GM23338 (cell line): ENCODE measurements around the gene CPLX1. TPM values are rescaled to one million over a fixed set of nuclear protein-coding genes. Genes with fewer than 3 reads are reported as not detected.

Experiments used
- ATAC-seq: fragments of 200-7000 bp; cut with Tn5 transposase; 3 replicates; pipeline ENCODE4 v1.9.1; 2020
- DNase-seq: peaks from one replicate; pipeline ENCODE4 v3.0.0-alpha.2; 2015; ENCODE audit warnings: low spot score
- H2AFZ ChIP-seq: fragments of 200-600 bp; sonication (generic); 2 replicates; pipeline ENCODE4 v1.8.0; 2016; ENCODE audit warnings: antibody characterized with exemption, mild to moderate bottlenecking, moderate library complexity
- H3F3A ChIP-seq: fragments of 200-600 bp; sonication (generic); replicated peaks from 2 replicates; pipeline ENCODE4 v1.8.0; 2017; ENCODE audit warnings: antibody characterized with exemption, mixed run types, low read depth
- H3K27ac ChIP-seq: fragments of 200-600 bp; sonication (generic); 2 replicates; pipeline ENCODE4 v1.6.1; 2016; ENCODE audit warnings: low read depth
- H3K27me3 ChIP-seq: fragments of 200-600 bp; sonication (generic); 2 replicates; pipeline ENCODE4 v1.8.0; 2016; ENCODE audit warnings: mild to moderate bottlenecking, mixed run types, moderate library complexity; ENCODE audit not compliant: insufficient read depth
- H3K36me3 ChIP-seq: fragments of 200-600 bp; sonication (generic); 2 replicates; pipeline ENCODE4 v1.8.0; 2016; ENCODE audit warnings: mild to moderate bottlenecking; ENCODE audit not compliant: insufficient read depth
- H3K4me1 ChIP-seq: fragments of 200-600 bp; sonication (generic); 2 replicates; pipeline ENCODE4 v1.8.0; 2016; ENCODE audit warnings: mild to moderate bottlenecking, moderate library complexity; ENCODE audit not compliant: insufficient read depth
- H3K4me2 ChIP-seq: fragments of 200-600 bp; sonication (generic); 2 replicates; pipeline ENCODE4 v1.7.1; 2017; ENCODE audit warnings: mixed run types
- H3K4me3 ChIP-seq: fragments of 200-600 bp; sonication (generic); 2 replicates; pipeline ENCODE4 v1.6.1; 2016; ENCODE audit warnings: mixed run types
- H3K79me2 ChIP-seq: fragments of 200-600 bp; sonication (generic); replicated peaks from 2 replicates; pipeline ENCODE4 v1.8.0; 2017; ENCODE audit warnings: mild to moderate bottlenecking; ENCODE audit not compliant: insufficient read depth
- H3K9me2 ChIP-seq: fragments of 200-600 bp; sonication (generic); 2 replicates; pipeline ENCODE4 v1.8.0; 2017; ENCODE audit not compliant: insufficient read depth
- H4K20me1 ChIP-seq: fragments of 200-600 bp; sonication (generic); replicated peaks from 2 replicates; pipeline ENCODE4 v1.8.0; 2017; ENCODE audit warnings: mild to moderate bottlenecking; ENCODE audit not compliant: insufficient read depth
- H3K27ac Mint-ChIP-seq: 2 replicates; pipeline ENCODE4 v1.8.0; 2020; ENCODE audit warnings: inconsistent platforms, mild to moderate bottlenecking, moderate library complexity, mixed read lengths
- H3K27me3 Mint-ChIP-seq: 3 replicates; pipeline ENCODE4 v1.8.0; 2022; ENCODE audit warnings: low read depth, mild to moderate bottlenecking, moderate library complexity, mixed read lengths, inconsistent platforms; ENCODE audit not compliant: insufficient read depth, poor library complexity
- H3K36me3 Mint-ChIP-seq: 3 replicates; pipeline ENCODE4 v1.8.0; 2021; ENCODE audit warnings: low read depth, mild to moderate bottlenecking, inconsistent platforms, moderate library complexity, mixed read lengths
- H3K4me1 Mint-ChIP-seq: 3 replicates; pipeline ENCODE4 v1.8.0; 2020; ENCODE audit warnings: mild to moderate bottlenecking, inconsistent platforms, mixed read lengths
- H3K4me3 Mint-ChIP-seq: 3 replicates; pipeline ENCODE4 v1.8.0; 2021; ENCODE audit warnings: moderate library complexity, mild to moderate bottlenecking, inconsistent platforms, mixed read lengths
- H3K9me3 Mint-ChIP-seq: 3 replicates; pipeline ENCODE4 v1.8.0; 2020; ENCODE audit warnings: moderate library complexity, mild to moderate bottlenecking, inconsistent platforms, mixed read lengths
- CREB1 ChIP-seq: fragments of 250-450 bp; sonication (Bioruptor Pico); IDR thresholded peaks from 2 replicates; pipeline ENCODE4 v1.5.0; 2020; ENCODE audit warnings: low read depth, mild to moderate bottlenecking, moderate library complexity
- EZH2 ChIP-seq: fragments of 200-600 bp; sonication (generic); IDR thresholded peaks from one replicate; pipeline ENCODE4 v1.8.0; 2017; ENCODE audit warnings: antibody characterized with exemption, mild to moderate bottlenecking, low read depth; ENCODE audit not compliant: unreplicated experiment
- NANOG ChIP-seq: IDR thresholded peaks from 2 replicates; pipeline ENCODE4 v1.6.1; 2016; ENCODE audit warnings: antibody characterized with exemption, borderline replicate concordance
- STAT1 ChIP-seq: IDR thresholded peaks from one replicate; pipeline ENCODE4 v1.6.1; 2016; ENCODE audit warnings: antibody characterized with exemption; ENCODE audit not compliant: unreplicated experiment
- ZNF114 ChIP-seq: fragments of 250-450 bp; sonication (Bioruptor Pico); IDR thresholded peaks from 2 replicates; pipeline ENCODE4 v1.5.0; 2020; ENCODE audit warnings: mild to moderate bottlenecking, moderate library complexity
- ZNF331 ChIP-seq: fragments of 250-450 bp; sonication (Bioruptor Pico); IDR thresholded peaks from 2 replicates; pipeline ENCODE4 v1.5.0; 2020; ENCODE audit warnings: low read depth, mild to moderate bottlenecking, moderate library complexity
- ZNF462 ChIP-seq: fragments of 250-450 bp; sonication (Bioruptor Pico); IDR thresholded peaks from 2 replicates; pipeline ENCODE4 v1.5.0; 2020; ENCODE audit warnings: mild to moderate bottlenecking, moderate library complexity
- polyA plus RNA-seq: library from polyadenylated mRNA; unstranded; fragments of >200 nt; fragmentation: Nextera tagmentation; extraction: Ambion mirVana; gene quantifications from 2 replicates; pipeline ENCODE4 v1.2.1, GENCODE V29; 2016
- total RNA-seq: library from RNA; depleted of rRNA; stranded (reverse); fragments of >200 nt; shearing (Covaris generic); gene quantifications from 2 replicates; pipeline ENCODE4 v1.2.3, GENCODE V29; 2014
- TF ChIP-seq, protein P1 (sequence below): IDR thresholded peaks from one replicate; pipeline ENCODE4 v1.6.1; 2018; ENCODE audit warnings: antibody characterized with exemption; ENCODE audit not compliant: unreplicated experiment
- TF ChIP-seq, protein P2 (sequence below): IDR thresholded peaks from 2 replicates; pipeline ENCODE4 v1.6.1; 2016; ENCODE audit warnings: antibody characterized with exemption

The CPLX1 gene
- total and polyA plus RNA-seq, 2 experiments from 2014 or later = 0.86 to 0.97 TPM

- Mint-ChIP-seq H3K9me3 (peaks cover 15% of the 10 kb centered on the region), H3K36me3 (peaks cover 5% of the 10 kb centered on the region; the same call in 1 of the 3 replicates), H3K4me1 (no peaks in the 10 kb centered on the region), H3K27ac (no peak overlapping the region), H3K27me3 (peaks cover 3% of the 10 kb centered on the region), H3K4me3 (no peak overlapping the region)
- Histone ChIP-seq H3K4me2 (no peak overlapping the region), H3K27me3 (no peaks in the 10 kb centered on the region), H3K27ac (no peak overlapping the region), H3K4me1 (no peaks in the 10 kb centered on the region), H4K20me1 (no peaks in the 10 kb centered on the region), H3F3A (no peaks in the 10 kb centered on the region), H3K4me3 (no peak overlapping the region), H2AFZ (no peak overlapping the region), H3K9me2 (no peaks in the 10 kb centered on the region), H3K79me2 (no peaks in the 10 kb centered on the region), H3K36me3 (no peaks in the 10 kb centered on the region)
- TF ChIP-seq STAT1 = no peak
- TF ChIP-seq EZH2 = no peak
- TF ChIP-seq CREB1 (CRISPR knock-in tag) = no peak
- no peak for TF ChIP-seq ZNF331 (CRISPR knock-in tag)
- no peak for TF ChIP-seq NANOG
- TF ChIP-seq ZNF462 (CRISPR knock-in tag) = no peak
- TF ChIP-seq ZNF114 = no peak
- TF ChIP-seq, protein P1, sequence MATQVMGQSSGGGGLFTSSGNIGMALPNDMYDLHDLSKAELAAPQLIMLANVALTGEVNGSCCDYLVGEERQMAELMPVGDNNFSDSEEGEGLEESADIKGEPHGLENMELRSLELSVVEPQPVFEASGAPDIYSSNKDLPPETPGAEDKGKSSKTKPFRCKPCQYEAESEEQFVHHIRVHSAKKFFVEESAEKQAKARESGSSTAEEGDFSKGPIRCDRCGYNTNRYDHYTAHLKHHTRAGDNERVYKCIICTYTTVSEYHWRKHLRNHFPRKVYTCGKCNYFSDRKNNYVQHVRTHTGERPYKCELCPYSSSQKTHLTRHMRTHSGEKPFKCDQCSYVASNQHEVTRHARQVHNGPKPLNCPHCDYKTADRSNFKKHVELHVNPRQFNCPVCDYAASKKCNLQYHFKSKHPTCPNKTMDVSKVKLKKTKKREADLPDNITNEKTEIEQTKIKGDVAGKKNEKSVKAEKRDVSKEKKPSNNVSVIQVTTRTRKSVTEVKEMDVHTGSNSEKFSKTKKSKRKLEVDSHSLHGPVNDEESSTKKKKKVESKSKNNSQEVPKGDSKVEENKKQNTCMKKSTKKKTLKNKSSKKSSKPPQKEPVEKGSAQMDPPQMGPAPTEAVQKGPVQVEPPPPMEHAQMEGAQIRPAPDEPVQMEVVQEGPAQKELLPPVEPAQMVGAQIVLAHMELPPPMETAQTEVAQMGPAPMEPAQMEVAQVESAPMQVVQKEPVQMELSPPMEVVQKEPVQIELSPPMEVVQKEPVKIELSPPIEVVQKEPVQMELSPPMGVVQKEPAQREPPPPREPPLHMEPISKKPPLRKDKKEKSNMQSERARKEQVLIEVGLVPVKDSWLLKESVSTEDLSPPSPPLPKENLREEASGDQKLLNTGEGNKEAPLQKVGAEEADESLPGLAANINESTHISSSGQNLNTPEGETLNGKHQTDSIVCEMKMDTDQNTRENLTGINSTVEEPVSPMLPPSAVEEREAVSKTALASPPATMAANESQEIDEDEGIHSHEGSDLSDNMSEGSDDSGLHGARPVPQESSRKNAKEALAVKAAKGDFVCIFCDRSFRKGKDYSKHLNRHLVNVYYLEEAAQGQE = no peak
- TF ChIP-seq, protein P2, sequence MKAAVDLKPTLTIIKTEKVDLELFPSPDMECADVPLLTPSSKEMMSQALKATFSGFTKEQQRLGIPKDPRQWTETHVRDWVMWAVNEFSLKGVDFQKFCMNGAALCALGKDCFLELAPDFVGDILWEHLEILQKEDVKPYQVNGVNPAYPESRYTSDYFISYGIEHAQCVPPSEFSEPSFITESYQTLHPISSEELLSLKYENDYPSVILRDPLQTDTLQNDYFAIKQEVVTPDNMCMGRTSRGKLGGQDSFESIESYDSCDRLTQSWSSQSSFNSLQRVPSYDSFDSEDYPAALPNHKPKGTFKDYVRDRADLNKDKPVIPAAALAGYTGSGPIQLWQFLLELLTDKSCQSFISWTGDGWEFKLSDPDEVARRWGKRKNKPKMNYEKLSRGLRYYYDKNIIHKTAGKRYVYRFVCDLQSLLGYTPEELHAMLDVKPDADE = no peak
- ATAC-seq (no peak), DNase-seq (no peak)
Measured at GRCh38 chr4:836003-836511, 10.1 kb upstream of the CPLX1 start.
